Kidney (tissue), 14 donors: Measurements from ENCODE around the gene LAPTM5. TPM values are rescaled to one million over a fixed set of nuclear protein-coding genes. Genes with fewer than 3 reads are reported as not detected.
"Not testable (repeated sequence)": the region's sequence is repeated elsewhere in the genome, so short reads cannot be mapped to it uniquely, and the experiment has no call there.

Source experiments
- DNase-seq, 5 donors: peaks; one replicate each; pipeline ENCODE4 v3.0.0-alpha.2; 2013 to 2020
- FAIRE-seq: peaks from 2 replicates; lab custom pipeline; 2012; peaks lifted over from hg19 to GRCh38; lab: Jason Lieb, UNC
- H3K27ac ChIP-seq, 2 donors: one replicate each; pipeline ENCODE4 v1.7.0; 2013; ENCODE audit warnings: low read depth in 2 of 2, low read length in 2 of 2, inconsistent platforms in 1 of 2
- H3K27me3 ChIP-seq: one replicate; pipeline ENCODE4 v1.7.1; 2013; ENCODE audit warnings: low read length, inconsistent platforms; ENCODE audit not compliant: control insufficient read depth, insufficient read depth
- H3K36me3 ChIP-seq, 3 donors: one replicate each; pipeline versions ENCODE4 v1.7.0 to v1.7.1; 2013; ENCODE audit warnings: low read length in 3 of 3, control low read depth in 1 of 3, inconsistent platforms in 1 of 3; ENCODE audit not compliant: insufficient read depth in 3 of 3, control insufficient read depth in 2 of 3
- H3K4me1 ChIP-seq, 3 donors: one replicate each; pipeline versions ENCODE4 v1.7.0 to v1.7.1; 2013; ENCODE audit warnings: low read length in 3 of 3, inconsistent platforms in 1 of 3, low read depth in 1 of 3; ENCODE audit not compliant: control insufficient read depth in 2 of 3, insufficient read depth in 2 of 3
- H3K4me3 ChIP-seq, 3 donors: one replicate each; pipeline versions ENCODE4 v1.7.0 to v1.8.1; 2013; ENCODE audit warnings: low read length in 3 of 3, control low read depth in 1 of 3, inconsistent platforms in 1 of 3
- H3K9ac ChIP-seq, 3 donors: one replicate each; pipeline versions ENCODE4 v1.7.0 to v1.7.1; 2013; ENCODE audit warnings: low read length in 3 of 3, control low read depth in 1 of 3, inconsistent platforms in 1 of 3
- H3K9me3 ChIP-seq, 3 donors: one replicate each; pipeline versions ENCODE4 v1.7.0 to v1.7.1; 2013; ENCODE audit warnings: low read length in 3 of 3, control low read depth in 1 of 3, inconsistent platforms in 1 of 3; ENCODE audit not compliant: control insufficient read depth in 2 of 3, insufficient read depth in 1 of 3
- CTCF ChIP-seq: IDR thresholded peaks from 3 replicates; pipeline ENCODE4 v1.5.1; 2012; ENCODE audit warnings: mild to moderate bottlenecking, moderate library complexity, borderline replicate concordance; ENCODE audit not compliant: insufficient read depth; ENCODE audit errors: extremely low read depth
- intact Hi-C: fragments of 100-400 bp; cut with DNase I; formaldehyde crosslinking; loops from one replicate; pipeline ENCODE4 v1.11.1; 2022
- polyA plus RNA-seq: library from polyadenylated mRNA; stranded (reverse); fragments of 350-450 nt; fragmentation: Illumina TruSeq; extraction: RNeasy Lipid Tissue Mini Kit (QIAGEN cat#74804); gene quantifications from one replicate; pipeline ENCODE4 v1.2.3, GENCODE V29; 2014; ENCODE audit warnings: low read depth, low replicate concordance; ENCODE audit not compliant: insufficient read depth
- total RNA-seq: library from RNA; stranded (reverse); fragmentation: NEBNext Ultra II Directional; extraction: Animal tissue kit (Norgen Biotek cat#: 25700); gene quantifications from one replicate; pipeline ENCODE4 v1.2.1, GENCODE V29; 2021
- donor health status: control.
- donor health status: control.
- donor health status: control.
- donor health status: control.
- donor health status: control.
- donor health status: DM: yes; HTN: yes; CAD: no.
- donor health status: Normal renal cell carcinoma (clear cell type).

LAPTM5 gene
- total and polyA plus RNA-seq, 2 donors from 2014 or later, result 23.5 to 108 TPM

- H3K9ac ChIP-seq, result no peak overlapping the region
- no peak for FAIRE-seq
- no peaks in the 10 kb centered on the region for H3K9me3 ChIP-seq
Observed at GRCh38 chr1:30689901-30690645, 67.5 kb downstream of the LAPTM5 start.

GRCh38 chr1:30688920-30689794, 68.4 kb downstream of the LAPTM5 start:
- H3K9ac ChIP-seq, result no peak overlapping the region
- H3K27ac ChIP-seq, result no peak overlapping the region
- DNase-seq, result no peak
- no peaks in the 10 kb centered on the region for H3K9me3 ChIP-seq
- H3K27me3 ChIP-seq, result peaks cover 5% of the 10 kb centered on the region
- intact Hi-C loops, result no loop called here
- no peak for FAIRE-seq
- no peak for TF ChIP-seq CTCF
- H3K4me3 ChIP-seq, result no peak overlapping the region
- no peaks in the 10 kb centered on the region for H3K4me1 ChIP-seq
- H3K36me3 ChIP-seq, result no peaks in the 10 kb centered on the region

More at GRCh38 chr1:30689901-30690645, 67.5 kb downstream of the LAPTM5 start:
- Histone ChIP-seq H3K27me3 (no peaks in the 10 kb centered on the region), H3K4me3 (no peak overlapping the region), H3K27ac (no peak overlapping the region), H3K4me1 (no peaks in the 10 kb centered on the region), H3K36me3 (no peaks in the 10 kb centered on the region)
- peak in 1 of 5 donors; percentile 41 for DNase-seq
- intact Hi-C loops, result no loop called here
- no peak for TF ChIP-seq CTCF

- H3K27ac ChIP-seq, H3K4me3 ChIP-seq, H3K9ac ChIP-seq, H3K27me3 ChIP-seq, H3K9me3 ChIP-seq, H3K4me1 ChIP-seq, FAIRE-seq, intact Hi-C loops, DNase-seq, H3K36me3 ChIP-seq: not testable (repeated sequence)
Observed at GRCh38 chr1:30688516-30688915, 69.1 kb downstream of the LAPTM5 start.

- no peak overlapping the region for H3K9ac ChIP-seq
- H3K27me3 ChIP-seq, result peaks cover 10% of the 10 kb centered on the region
- FAIRE-seq (no peak), DNase-seq (no peak)
- H3K9me3 ChIP-seq, result no peaks in the 10 kb centered on the region
- H3K4me1 ChIP-seq, result no peaks in the 10 kb centered on the region
- no peak for TF ChIP-seq CTCF
- intact Hi-C loops, result no loop called here
- H3K27ac ChIP-seq, result no peak overlapping the region
- no peaks in the 10 kb centered on the region for H3K36me3 ChIP-seq
- H3K4me3 ChIP-seq, result no peak overlapping the region
Observed at GRCh38 chr1:30687886-30688285, 69.7 kb downstream of the LAPTM5 start.
